ENCODE data around the gene DGLUCY. TPM values are rescaled to one million over a fixed set of nuclear protein-coding genes. Genes with fewer than 3 reads are reported as not detected.
A peak's percentile ranks its signal among the peaks of the same experiment; 100 is the strongest.

Gene DGLUCY
- total RNA-seq, 1 donor = 45.6 TPM

- TF ChIP-seq CTCF (IDR thresholded peaks at IDR 0.05; ENCODE audit: extremely low read depth, low read depth, low read length) = no peak
- no peak for DNase-seq (ENCODE audit: insufficient read length, low spot score, missing footprints)
- Histone ChIP-seq H3K4me1 (ENCODE audit: insufficient read depth, low read length) (peaks cover 4% of the 10 kb centered on the region), H3K9me3 (ENCODE audit: low read depth, low read length) (no peaks in the 10 kb centered on the region), H4K20me1 (ENCODE audit: insufficient read depth, low read length) (no peaks in the 10 kb centered on the region), H3K4me2 (ENCODE audit: insufficient read depth, low read length) (no peak overlapping the region), H2AFZ (ENCODE audit: low read length) (no peak overlapping the region), H3K4me3 (ENCODE audit: insufficient read depth, low read length) (no peak overlapping the region), H3K27me3 (ENCODE audit: insufficient read depth, low read length) (no peaks in the 10 kb centered on the region), H3K79me2 (ENCODE audit: insufficient read depth, low read length) (no peaks in the 10 kb centered on the region), H3K27ac (ENCODE audit: low read depth, low read length) (no peak overlapping the region), H3K36me3 (ENCODE audit: insufficient read depth, low read length) (no peaks in the 10 kb centered on the region)
These were observed 143.6 kb downstream of the DGLUCY start for GRCh38 chr14:91257328-91258010.

DNA sequence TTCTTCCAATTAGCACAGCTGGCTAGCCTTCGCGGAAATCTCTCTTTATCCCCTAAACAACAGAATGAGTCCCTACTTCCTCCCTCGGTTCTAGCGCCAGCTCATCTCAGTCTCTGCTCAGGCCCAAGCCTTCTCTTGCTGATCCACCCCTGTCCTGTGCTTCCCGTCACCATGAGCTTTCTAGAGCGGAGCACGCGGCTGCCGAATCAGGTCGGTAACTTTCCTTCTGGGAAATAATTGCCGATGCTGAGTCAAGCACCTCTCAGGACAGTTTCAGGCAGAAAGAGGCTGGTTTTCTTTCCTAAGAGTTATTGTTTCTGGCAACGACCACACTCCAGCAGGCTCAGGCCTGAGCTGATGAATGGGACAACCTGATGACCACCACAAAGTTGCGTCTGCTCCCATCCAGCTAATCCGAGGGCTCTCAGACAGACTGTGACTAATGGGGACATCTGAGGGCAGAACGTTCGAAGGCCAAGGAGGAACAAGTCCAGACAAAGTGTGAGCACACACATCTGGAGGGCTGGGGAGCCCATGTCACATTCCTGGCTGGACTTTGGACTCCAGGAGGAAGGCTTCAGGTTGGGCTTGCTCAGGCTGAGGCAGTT, 144.2 kb downstream of the DGLUCY start:
- Histone ChIP-seq H2AFZ (ENCODE audit: low read length) (no peak overlapping the region), H3K27ac (ENCODE audit: low read depth, low read length) (no peak overlapping the region), H3K79me2 (ENCODE audit: insufficient read depth, low read length) (no peaks in the 10 kb centered on the region), H3K4me1 (ENCODE audit: insufficient read depth, low read length) (no peaks in the 10 kb centered on the region), H3K4me3 (ENCODE audit: insufficient read depth, low read length) (no peak overlapping the region), H3K36me3 (ENCODE audit: insufficient read depth, low read length) (no peaks in the 10 kb centered on the region), H3K9me3 (ENCODE audit: low read depth, low read length) (no peaks in the 10 kb centered on the region), H3K27me3 (ENCODE audit: insufficient read depth, low read length) (no peaks in the 10 kb centered on the region), H3K4me2 (ENCODE audit: insufficient read depth, low read length) (no peak overlapping the region), H4K20me1 (ENCODE audit: insufficient read depth, low read length) (no peaks in the 10 kb centered on the region)
- no peak for TF ChIP-seq CTCF (IDR thresholded peaks at IDR 0.05; ENCODE audit: extremely low read depth, low read depth, low read length)
- DNase-seq (ENCODE audit: insufficient read length, low spot score, missing footprints) = peak; percentile 75

GRCh38 chr14:91258876-91259275, 145.0 kb downstream of the DGLUCY start:
- Histone ChIP-seq H3K36me3 (ENCODE audit: insufficient read depth, low read length) (no peaks in the 10 kb centered on the region), H3K9me3 (ENCODE audit: low read depth, low read length) (no peaks in the 10 kb centered on the region), H3K4me2 (ENCODE audit: insufficient read depth, low read length) (no peak overlapping the region), H3K27ac (ENCODE audit: low read depth, low read length) (no peak overlapping the region), H3K79me2 (ENCODE audit: insufficient read depth, low read length) (no peaks in the 10 kb centered on the region), H3K4me3 (ENCODE audit: insufficient read depth, low read length) (no peak overlapping the region), H2AFZ (ENCODE audit: low read length) (no peak overlapping the region), H4K20me1 (ENCODE audit: insufficient read depth, low read length) (no peaks in the 10 kb centered on the region), H3K27me3 (ENCODE audit: insufficient read depth, low read length) (no peaks in the 10 kb centered on the region), H3K4me1 (ENCODE audit: insufficient read depth, low read length) (no peaks in the 10 kb centered on the region)
- DNase-seq (ENCODE audit: insufficient read length, low spot score, missing footprints) = no peak
- no peak for TF ChIP-seq CTCF (IDR thresholded peaks at IDR 0.05; ENCODE audit: extremely low read depth, low read depth, low read length)

GRCh38 chr14:91261115-91261514, 147.2 kb downstream of the DGLUCY start:
- H3K27me3 ChIP-seq (ENCODE audit: insufficient read depth, low read length) = no peaks in the 10 kb centered on the region
- no peak for TF ChIP-seq CTCF (IDR thresholded peaks at IDR 0.05; ENCODE audit: extremely low read depth, low read depth, low read length)
- DNase-seq (ENCODE audit: insufficient read length, low spot score, missing footprints) = no peak

More at GRCh38 chr14:91261115-91261514, 147.2 kb downstream of the DGLUCY start:
- Histone ChIP-seq H4K20me1 (ENCODE audit: insufficient read depth, low read length) (no peaks in the 10 kb centered on the region), H3K4me2 (ENCODE audit: insufficient read depth, low read length) (no peak overlapping the region), H3K27ac (ENCODE audit: low read depth, low read length) (no peak overlapping the region), H3K36me3 (ENCODE audit: insufficient read depth, low read length) (no peaks in the 10 kb centered on the region), H3K79me2 (ENCODE audit: insufficient read depth, low read length) (no peaks in the 10 kb centered on the region), H3K4me3 (ENCODE audit: insufficient read depth, low read length) (no peak overlapping the region), H3K9me3 (ENCODE audit: low read depth, low read length) (no peaks in the 10 kb centered on the region), H3K4me1 (ENCODE audit: insufficient read depth, low read length) (no peaks in the 10 kb centered on the region), H2AFZ (ENCODE audit: low read length) (no peak overlapping the region)

All from osteoblast (primary cell).